Erythroblast (primary cell): Measurements from ENCODE around the gene MTSS2.

Experiments used
- DNase-seq, 2 experiments: peaks; one replicate each; lab custom pipeline; 2025; lab: John Stamatoyannopoulos, UW
- GATA1 ChIP-seq: IDR thresholded peaks from 2 replicates; pipeline ENCODE4 v1.6.1; 2011; ENCODE audit warnings: low read depth, mild to moderate bottlenecking, control low read depth, low read length, moderate library complexity
- POLR2A ChIP-seq: IDR thresholded peaks from 2 replicates; pipeline ENCODE4 v1.6.1; 2011; ENCODE audit warnings: mild to moderate bottlenecking, low read length

The MTSS2 gene

DNA sequence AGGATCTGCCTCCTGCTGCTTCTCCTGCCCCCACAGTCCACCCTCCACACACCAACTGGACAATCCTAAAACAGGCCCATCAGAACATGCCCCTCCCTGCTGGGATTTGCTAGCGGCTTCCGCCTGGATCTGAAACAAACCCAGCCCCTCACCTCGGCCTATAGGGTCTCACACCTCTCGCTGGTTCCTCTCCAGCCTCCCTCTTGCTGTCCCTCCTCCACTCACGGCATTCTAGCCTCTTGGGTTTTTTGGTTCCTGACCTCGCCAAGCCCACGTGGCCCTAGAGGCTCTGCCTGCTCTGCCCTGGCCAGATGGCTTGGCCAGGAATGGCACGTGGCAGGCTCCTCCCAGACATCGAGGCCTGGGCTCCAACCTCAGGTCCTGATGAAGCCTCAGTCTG lies 15.7 kb upstream of the MTSS2 start:
- no peak for DNase-seq
- TF ChIP-seq POLR2A (no peak), GATA1 (no peak)

DNA sequence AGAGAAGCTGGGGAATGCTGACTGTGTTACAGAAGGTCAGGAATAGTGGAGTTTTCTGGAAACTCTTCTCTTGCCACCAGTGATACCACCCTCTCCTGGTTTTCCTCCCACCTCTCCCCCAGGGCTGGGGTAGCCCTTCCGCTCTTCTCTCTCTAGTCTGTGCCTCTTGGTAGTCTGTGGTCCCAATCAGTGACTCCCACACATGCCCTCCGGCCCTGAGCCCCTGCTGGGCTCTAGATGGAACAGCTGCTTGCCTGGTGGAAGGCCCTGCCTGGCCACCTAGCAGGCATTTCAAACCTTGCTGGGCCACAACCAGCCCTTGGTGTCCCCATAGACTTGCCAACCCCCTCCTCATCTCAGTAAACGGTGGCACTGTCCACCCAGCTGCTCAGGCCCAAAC lies 15.2 kb upstream of the MTSS2 start:
- TF ChIP-seq POLR2A (no peak), GATA1 (no peak)
- DNase-seq, result no peak

DNA sequence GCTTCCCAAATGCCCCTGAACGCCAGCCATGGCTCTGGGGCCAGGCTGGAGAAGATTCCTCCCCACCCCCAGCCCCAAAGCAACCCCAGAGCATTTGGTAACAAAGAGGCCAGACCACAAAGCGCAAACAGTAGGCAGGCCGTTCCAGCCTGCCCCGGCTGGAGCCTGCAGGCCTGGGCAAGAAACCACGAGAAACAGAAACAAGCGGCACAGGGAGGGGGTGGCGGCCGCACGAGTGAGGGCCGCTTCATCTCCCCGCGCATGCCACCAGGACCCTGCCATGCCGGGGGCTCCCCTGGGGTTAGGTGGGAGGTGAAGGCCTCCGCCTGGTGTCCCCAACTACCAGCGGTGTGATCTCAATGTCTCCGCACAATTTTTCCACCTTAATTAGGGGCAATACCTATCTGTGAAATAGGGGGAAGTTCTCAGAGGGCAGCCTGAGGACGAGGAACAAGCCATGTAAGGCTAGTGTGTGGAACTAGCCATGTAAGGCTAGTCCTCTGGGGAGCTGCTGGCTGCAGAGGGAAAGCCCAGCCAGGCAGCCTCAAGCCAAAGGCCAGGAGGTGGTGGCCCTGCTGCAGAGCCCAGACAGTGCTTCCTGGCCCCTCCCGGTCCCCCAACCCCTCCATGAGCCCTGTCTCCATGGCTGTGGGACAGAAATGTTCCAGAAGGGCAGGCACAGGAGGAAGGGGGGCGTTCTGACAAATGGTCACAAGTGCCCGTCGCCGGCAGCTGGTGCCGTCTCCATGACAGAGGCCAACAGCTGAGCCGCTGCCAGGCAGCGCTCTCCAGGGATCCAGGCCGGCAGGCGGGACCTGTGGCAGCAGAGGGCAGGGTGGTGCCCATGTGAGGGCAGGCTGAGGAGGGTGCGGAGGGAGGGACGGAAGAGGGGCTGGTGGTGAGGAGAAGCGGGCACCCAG lies 14.5 kb upstream of the MTSS2 start:
- no peak for DNase-seq
- TF ChIP-seq POLR2A (no peak), GATA1 (no peak)

DNA sequence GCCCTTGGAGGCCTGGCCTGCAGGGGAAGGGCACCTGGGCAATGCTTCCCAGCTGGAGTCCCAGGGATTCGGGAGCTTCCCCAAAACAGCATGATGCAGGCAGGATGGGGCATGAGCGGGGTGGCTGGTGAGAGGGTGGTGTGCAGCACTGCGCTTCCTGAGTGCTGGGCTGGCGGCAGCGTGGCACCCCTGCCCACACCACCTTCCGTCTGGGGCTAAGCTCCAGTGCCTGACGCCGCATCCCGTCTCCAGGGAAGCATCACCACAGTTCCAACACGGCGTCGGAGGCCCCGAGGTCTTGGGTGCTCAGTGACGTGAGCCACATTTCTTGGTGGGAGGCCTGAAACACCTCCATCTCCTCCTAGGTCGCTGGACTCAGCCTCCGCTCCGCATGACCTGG lies 13.8 kb upstream of the MTSS2 start:
- no peak for DNase-seq
- no peak for TF ChIP-seq GATA1
- TF ChIP-seq POLR2A, result no peak

DNA sequence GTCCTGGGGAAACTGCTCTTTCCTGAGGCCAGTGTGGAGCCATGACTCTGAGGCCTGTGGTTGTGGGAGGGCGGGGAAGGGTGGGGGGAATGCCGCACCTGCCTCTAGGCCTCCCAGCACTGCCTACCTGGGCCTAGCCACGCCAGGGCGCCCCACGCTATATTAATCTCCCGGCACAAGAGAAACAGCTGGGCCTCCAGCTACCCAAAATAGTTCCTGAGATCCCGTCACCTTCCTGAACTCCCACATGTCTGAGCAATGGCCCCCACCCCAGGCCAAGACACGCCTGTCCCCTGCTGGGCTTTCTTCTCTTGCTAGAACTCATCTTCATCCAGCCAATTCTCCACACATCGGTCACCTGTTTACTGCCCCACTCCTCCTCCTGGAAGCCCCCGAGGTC lies 13.0 kb upstream of the MTSS2 start:
- no peak for TF ChIP-seq POLR2A
- no peak for TF ChIP-seq GATA1
- no peak for DNase-seq

DNA sequence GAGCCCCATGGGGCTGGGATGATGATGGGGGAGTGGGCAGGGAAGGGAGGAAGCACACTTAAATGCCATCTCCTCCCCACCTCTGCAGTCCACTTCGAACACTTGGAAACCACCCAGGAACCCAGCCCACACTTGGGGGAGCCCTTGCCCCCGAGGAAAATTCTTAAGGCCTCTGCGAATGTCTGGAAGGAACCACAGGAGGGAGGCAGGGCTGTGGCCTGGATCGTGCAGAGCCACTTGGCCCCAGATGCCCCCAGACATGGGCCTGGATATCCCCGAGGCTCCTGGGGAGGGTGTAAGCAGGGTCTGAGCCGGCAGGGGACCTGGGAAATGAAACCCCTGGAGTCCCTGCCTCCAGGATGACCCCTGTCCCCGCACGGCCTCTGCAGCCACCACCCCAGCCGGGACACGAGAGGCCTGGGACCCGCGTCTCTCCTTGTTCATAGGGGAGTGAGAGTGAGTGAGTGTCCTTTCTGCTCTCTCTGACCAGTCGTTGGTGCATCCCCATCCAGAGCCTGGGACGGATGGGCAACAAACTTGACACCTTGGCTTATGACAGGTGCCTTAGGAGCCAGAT lies 11.8 kb upstream of the MTSS2 start:
- DNase-seq, result no peak

GRCh38 chr16:70696952-70697593 lies 11.2 kb upstream of the MTSS2 start:
- TF ChIP-seq POLR2A, result no peak
- TF ChIP-seq GATA1, result no peak

More for the DNA sequence above, 11.8 kb upstream of the MTSS2 start:
- TF ChIP-seq POLR2A (no peak), GATA1 (no peak)

GRCh38 chr16:70696355-70696754 lies 10.5 kb upstream of the MTSS2 start:
- TF ChIP-seq GATA1 (no peak), POLR2A (no peak)

More at GRCh38 chr16:70696952-70697593, 11.2 kb upstream of the MTSS2 start:
- peak; percentile 33 to 49 for DNase-seq

GRCh38 chr16:70695331-70696070 lies 9.6 kb upstream of the MTSS2 start:
- DNase-seq, result peak; percentile 92 to 93
- TF ChIP-seq POLR2A (no peak), GATA1 (peak; percentile 71)

More at GRCh38 chr16:70696355-70696754, 10.5 kb upstream of the MTSS2 start:
- peak in 1 of 2 experiments; percentile 23 for DNase-seq

DNA sequence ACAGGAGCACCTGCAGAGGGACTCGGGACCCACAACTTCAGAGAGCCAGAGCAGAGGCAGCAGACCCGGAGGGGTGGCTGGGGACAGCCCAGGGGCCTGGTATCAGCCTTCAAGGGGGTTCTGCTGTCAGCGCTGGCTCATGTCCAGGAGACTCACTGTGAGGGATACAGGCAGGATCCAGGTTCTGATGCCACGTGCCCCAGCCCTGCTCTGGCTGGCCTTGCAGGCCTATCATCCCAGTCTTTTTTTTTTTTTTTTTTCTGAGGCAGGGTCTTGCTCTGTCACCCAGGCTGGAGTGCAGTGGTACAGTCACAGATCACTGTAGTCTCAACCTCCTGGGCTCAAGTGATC lies 9.0 kb upstream of the MTSS2 start:
- no peak for TF ChIP-seq GATA1
- TF ChIP-seq POLR2A, result no peak
- DNase-seq, result peak; percentile 67 to 68

GRCh38 chr16:70694088-70694867 lies 8.4 kb upstream of the MTSS2 start:
- no peak for DNase-seq
- TF ChIP-seq POLR2A (no peak), GATA1 (no peak)

DNA sequence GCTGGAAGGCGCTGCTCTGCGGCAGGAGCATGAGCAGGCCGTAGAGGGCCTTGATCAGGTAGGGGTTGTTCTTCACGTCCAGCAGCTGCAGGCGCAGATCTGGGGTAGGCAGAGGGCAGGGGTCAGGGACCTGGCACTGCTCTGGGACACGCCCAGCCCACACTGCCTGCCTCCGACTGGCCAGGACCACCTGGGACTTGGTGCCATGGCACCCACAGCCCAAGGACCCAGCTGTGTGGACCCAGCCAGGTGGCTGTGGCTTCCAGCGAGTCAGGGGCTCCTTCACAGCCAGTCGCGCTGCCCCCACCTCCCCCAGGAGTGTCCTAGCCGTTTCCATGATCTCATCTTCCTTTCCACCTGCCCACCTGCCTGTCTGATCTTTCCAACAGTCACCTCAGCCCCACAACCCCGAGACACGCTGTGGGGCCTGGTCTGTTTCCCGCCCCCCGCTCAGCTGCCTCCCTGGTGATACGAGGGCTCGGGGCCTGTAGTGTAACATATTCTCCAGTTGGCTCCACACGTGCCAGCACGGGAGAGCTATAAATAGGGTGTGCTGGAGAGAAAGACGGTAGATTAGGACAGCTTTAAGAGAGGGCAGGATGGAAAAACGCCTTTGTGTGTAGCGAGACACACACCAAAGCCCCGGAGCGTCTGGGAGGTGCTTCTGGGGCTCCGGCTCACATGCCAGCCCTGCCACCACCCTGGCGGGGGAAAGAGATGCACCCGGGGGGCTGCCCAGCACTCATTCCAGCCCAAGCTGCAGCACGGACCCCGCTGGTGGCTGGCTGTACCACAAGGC lies 7.2 kb upstream of the MTSS2 start:
- no peak for TF ChIP-seq POLR2A
- no peak for TF ChIP-seq GATA1
- DNase-seq, result no peak
